Measurements from ENCODE around the gene KIAA1958. TPM values are rescaled to one million over a fixed set of nuclear protein-coding genes. Genes with fewer than 3 reads are reported as not detected.

KIAA1958 gene
- total and polyA plus RNA-seq, 5 donors: 0.66 to 4.4 (median 3.1) TPM

GRCh38 chr9:112677040-112677439 lies 190.4 kb downstream of the KIAA1958 start:
- Histone ChIP-seq H3K9me3 (ENCODE audit: control insufficient read depth, low read length) (no peaks in the 10 kb centered on the region), H3K27me3 (ENCODE audit: control insufficient read depth, insufficient read depth) (no peaks in the 10 kb centered on the region), H3K4me1 (ENCODE audit: control insufficient read depth, insufficient read depth, low read length) (no peaks in the 10 kb centered on the region), H3K27ac (ENCODE audit: low read length) (no peak overlapping the region), H3K4me3 (ENCODE audit: low read length) (no peak overlapping the region)
- ATAC-seq (no peak), DNase-seq (no peak)
- intact Hi-C loops (cut with DNase I): no loop called here

GRCh38 chr9:112680731-112681402 lies 194.2 kb downstream of the KIAA1958 start:
- H3K27ac ChIP-seq (ENCODE audit: low read length): no peak overlapping the region
- intact Hi-C loops (cut with DNase I): no loop called here
- no peak for ATAC-seq

GRCh38 chr9:112689161-112689740 lies 202.6 kb downstream of the KIAA1958 start:
- Histone ChIP-seq H3K4me1 (ENCODE audit: control insufficient read depth, insufficient read depth, low read length) (no peaks in the 10 kb centered on the region), H3K27ac (ENCODE audit: low read length) (no peak overlapping the region), H3K9me3 (ENCODE audit: control insufficient read depth, low read length) (no peaks in the 10 kb centered on the region), H3K4me3 (ENCODE audit: low read length) (no peak overlapping the region), H3K27me3 (ENCODE audit: control insufficient read depth, insufficient read depth) (no peaks in the 10 kb centered on the region)
- no peak for ATAC-seq
- 89% methylated on average over 6 of the region's 6 CpGs for WGBS
- intact Hi-C loops (cut with DNase I): no loop called here
- DNase-seq: no peak

More at GRCh38 chr9:112680731-112681402, 194.2 kb downstream of the KIAA1958 start:
- Histone ChIP-seq H3K27me3 (ENCODE audit: control insufficient read depth, insufficient read depth) (no peaks in the 10 kb centered on the region), H3K4me3 (ENCODE audit: low read length) (no peak overlapping the region), H3K4me1 (ENCODE audit: control insufficient read depth, insufficient read depth, low read length) (no peaks in the 10 kb centered on the region), H3K9me3 (ENCODE audit: control insufficient read depth, low read length) (no peaks in the 10 kb centered on the region)
- DNase-seq: no peak
- 62% methylated on average over 6 of the region's 6 CpGs for WGBS

- ATAC-seq: no peak
- Histone ChIP-seq H3K27ac (ENCODE audit: low read length) (no peak overlapping the region), H3K4me3 (ENCODE audit: low read length) (no peak overlapping the region), H3K9me3 (ENCODE audit: control insufficient read depth, low read length) (no peaks in the 10 kb centered on the region), H3K4me1 (ENCODE audit: control insufficient read depth, insufficient read depth, low read length) (peaks cover 2% of the 10 kb centered on the region), H3K27me3 (ENCODE audit: control insufficient read depth, insufficient read depth) (no peaks in the 10 kb centered on the region)
- intact Hi-C loops (cut with DNase I): no loop called here
- 72% methylated on average over 4 of the region's 4 CpGs for WGBS
- no peak for DNase-seq
These were observed 208.3 kb downstream of the KIAA1958 start for GRCh38 chr9:112694706-112695555.

GRCh38 chr9:112696461-112696860 lies 209.8 kb downstream of the KIAA1958 start:
- no peak overlapping the region for H3K27ac ChIP-seq (ENCODE audit: low read length)
- WGBS: 98% methylated on average over 5 of the region's 5 CpGs

GRCh38 chr9:112699230-112699629 lies 212.6 kb downstream of the KIAA1958 start:
- Histone ChIP-seq H3K27ac (ENCODE audit: low read length) (no peak overlapping the region), H3K4me1 (ENCODE audit: control insufficient read depth, insufficient read depth, low read length) (peaks cover 2% of the 10 kb centered on the region), H3K4me3 (ENCODE audit: low read length) (no peak overlapping the region), H3K27me3 (ENCODE audit: control insufficient read depth, insufficient read depth) (no peaks in the 10 kb centered on the region), H3K9me3 (ENCODE audit: control insufficient read depth, low read length) (no peaks in the 10 kb centered on the region)
- no peak for ATAC-seq
- WGBS: 96% methylated on average over 5 of the region's 5 CpGs
- intact Hi-C loops (cut with DNase I): no loop called here
- DNase-seq: no peak

More at GRCh38 chr9:112696461-112696860, 209.8 kb downstream of the KIAA1958 start:
- no peak for ATAC-seq
- Histone ChIP-seq H3K9me3 (ENCODE audit: control insufficient read depth, low read length) (no peaks in the 10 kb centered on the region), H3K27me3 (ENCODE audit: control insufficient read depth, insufficient read depth) (no peaks in the 10 kb centered on the region), H3K4me3 (ENCODE audit: low read length) (no peak overlapping the region), H3K4me1 (ENCODE audit: control insufficient read depth, insufficient read depth, low read length) (peaks cover 2% of the 10 kb centered on the region)
- intact Hi-C loops (cut with DNase I): no loop called here
- no peak for DNase-seq

GRCh38 chr9:112700085-112700484 lies 213.5 kb downstream of the KIAA1958 start:
- Histone ChIP-seq H3K27ac (ENCODE audit: low read length) (no peak overlapping the region), H3K4me3 (ENCODE audit: low read length) (no peak overlapping the region), H3K9me3 (ENCODE audit: control insufficient read depth, low read length) (no peaks in the 10 kb centered on the region), H3K27me3 (ENCODE audit: control insufficient read depth, insufficient read depth) (no peaks in the 10 kb centered on the region), H3K4me1 (ENCODE audit: control insufficient read depth, insufficient read depth, low read length) (peaks cover 2% of the 10 kb centered on the region)
- no peak for DNase-seq
- ATAC-seq: no peak
- intact Hi-C loops (cut with DNase I): loop anchor here in 2 of 4 donors (10.0 kb wide), 2 partner anchors 215 to 235 kb away; partner anchors contain the start of gene KIAA1958 (in 1 of the 2)

- intact Hi-C loops (cut with DNase I): loop anchor here in 2 of 4 donors (10.0 kb wide), 2 partner anchors 219 to 239 kb away; partner anchors contain the start of gene KIAA1958 (in 1 of the 2)
- ATAC-seq: no peak
- H3K27ac ChIP-seq (ENCODE audit: low read length): no peak overlapping the region
- H3K4me3 ChIP-seq (ENCODE audit: low read length): no peak overlapping the region
- no peaks in the 10 kb centered on the region for H3K4me1 ChIP-seq (ENCODE audit: control insufficient read depth, insufficient read depth, low read length)
- WGBS: 92% methylated on average over 2 of the region's 2 CpGs
- DNase-seq: no peak
- no peaks in the 10 kb centered on the region for H3K9me3 ChIP-seq (ENCODE audit: control insufficient read depth, low read length)
- H3K27me3 ChIP-seq (ENCODE audit: control insufficient read depth, insufficient read depth): no peaks in the 10 kb centered on the region
These were observed 216.7 kb downstream of the KIAA1958 start for GRCh38 chr9:112703304-112703703.

GRCh38 chr9:112705768-112706427 lies 219.3 kb downstream of the KIAA1958 start:
- intact Hi-C loops (cut with DNase I): loop anchor here in 2 of 4 donors (10.0 kb wide), 2 partner anchors 221 to 241 kb away; partner anchors contain the start of gene KIAA1958 (in 1 of the 2)
- peak; percentile 48 to 59 for ATAC-seq
- Histone ChIP-seq H3K27ac (ENCODE audit: low read length) (no peak overlapping the region), H3K4me3 (ENCODE audit: low read length) (no peak overlapping the region), H3K4me1 (ENCODE audit: control insufficient read depth, insufficient read depth, low read length) (no peaks in the 10 kb centered on the region), H3K27me3 (ENCODE audit: control insufficient read depth, insufficient read depth) (no peaks in the 10 kb centered on the region), H3K9me3 (ENCODE audit: control insufficient read depth, low read length) (no peaks in the 10 kb centered on the region)
- DNase-seq: no peak
- WGBS: 54% methylated on average over 6 of the region's 6 CpGs

GRCh38 chr9:112711050-112711689 lies 224.5 kb downstream of the KIAA1958 start:
- no peaks in the 10 kb centered on the region for H3K27me3 ChIP-seq (ENCODE audit: control insufficient read depth, insufficient read depth)
- H3K9me3 ChIP-seq (ENCODE audit: control insufficient read depth, low read length): no peaks in the 10 kb centered on the region
- ATAC-seq (peak in 1 of 2 donors; percentile 43), DNase-seq (no peak)
- 63% methylated on average over 7 of the region's 7 CpGs for WGBS
- H3K27ac ChIP-seq (ENCODE audit: low read length): no peak overlapping the region
- intact Hi-C loops (cut with DNase I): no loop called here
- no peaks in the 10 kb centered on the region for H3K4me1 ChIP-seq (ENCODE audit: control insufficient read depth, insufficient read depth, low read length)
- no peak overlapping the region for H3K4me3 ChIP-seq (ENCODE audit: low read length)

Measured in right cardiac atrium (tissue), 5 donors.